GM18517 (cell line): ENCODE measurements around the gene KMT2B.

Experiments
- ATAC-seq: cut with Tn5 transposase; IDR thresholded peaks from one replicate; pipeline ENCODE4 v1.9.1; 2021; ENCODE audit warnings: mild to moderate bottlenecking, moderate library complexity; ENCODE audit not compliant: unreplicated experiment

Gene KMT2B

GRCh38 chr19:35727053-35727955 is 9.5 kb downstream of the KMT2B start:
- no peak for ATAC-seq

DNA sequence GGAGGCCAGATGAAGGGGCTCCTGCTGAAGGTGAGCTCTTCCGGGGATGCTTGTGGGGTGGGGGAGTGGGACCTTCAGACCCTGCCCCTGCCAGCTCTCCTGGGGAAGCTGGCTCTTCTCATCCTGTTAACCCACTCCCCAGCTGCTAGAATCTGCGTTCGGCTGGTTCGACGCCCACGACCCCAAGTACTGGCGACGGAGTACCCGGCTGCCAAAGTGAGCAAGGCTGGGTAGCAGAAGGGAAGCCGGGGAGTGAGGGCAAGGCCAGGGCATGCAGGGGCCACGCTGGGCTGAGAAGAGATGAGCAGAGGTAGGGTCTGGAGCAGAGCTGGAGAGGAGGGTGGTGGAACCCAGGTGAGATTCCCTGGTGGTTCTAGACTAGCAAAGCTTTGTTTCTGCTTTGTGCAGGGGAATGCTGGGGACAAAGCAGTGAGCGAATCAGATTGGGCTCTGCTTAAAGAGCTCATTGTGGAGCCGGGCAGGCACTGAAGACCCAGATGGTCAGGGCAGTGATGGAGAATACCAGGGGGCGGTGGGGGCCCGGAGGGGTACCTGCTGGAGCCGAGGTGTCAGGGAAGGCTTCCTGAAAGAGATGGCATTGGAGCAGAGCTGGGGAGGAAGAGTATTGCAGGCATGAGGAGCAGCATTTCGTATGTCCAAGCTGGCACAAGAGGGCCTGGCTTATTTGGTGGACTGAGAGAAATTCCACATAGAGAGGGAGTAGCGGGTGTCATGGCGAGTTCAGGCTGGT is 10.3 kb downstream of the KMT2B start:
- no peak for ATAC-seq

DNA sequence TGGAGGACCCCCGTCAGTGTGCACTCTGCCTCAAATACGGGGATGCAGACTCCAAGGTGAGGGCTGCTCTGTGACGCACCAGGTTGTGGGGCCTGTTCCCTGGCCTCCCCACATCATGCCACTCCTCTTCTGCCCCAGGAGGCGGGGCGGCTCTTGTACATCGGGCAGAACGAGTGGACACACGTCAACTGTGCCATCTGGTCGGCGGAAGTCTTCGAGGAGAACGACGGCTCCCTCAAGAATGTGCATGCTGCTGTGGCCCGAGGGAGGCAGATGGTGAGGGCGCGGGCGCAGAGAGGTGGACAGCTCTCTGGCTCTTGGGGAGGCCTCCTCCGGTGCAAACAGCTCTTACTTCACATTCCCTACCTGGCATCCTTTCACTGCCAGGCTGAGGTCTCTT is 11.2 kb downstream of the KMT2B start:
- no peak for ATAC-seq

DNA sequence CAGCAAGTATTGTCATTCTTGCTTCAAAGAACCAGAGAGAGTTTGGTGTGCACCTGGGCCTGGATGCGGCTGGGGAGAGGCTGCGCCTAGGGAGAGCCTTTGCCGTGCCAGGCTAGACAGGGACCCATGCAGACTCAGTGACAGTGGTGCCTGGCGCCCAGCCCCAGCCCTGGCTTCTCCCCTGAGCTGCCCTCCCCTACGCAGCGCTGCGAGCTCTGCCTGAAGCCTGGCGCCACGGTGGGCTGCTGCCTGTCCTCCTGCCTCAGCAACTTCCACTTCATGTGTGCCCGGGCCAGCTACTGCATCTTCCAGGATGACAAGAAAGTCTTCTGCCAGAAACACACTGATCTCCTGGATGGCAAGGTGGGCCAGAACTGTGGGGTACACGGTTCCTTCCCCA is 12.0 kb downstream of the KMT2B start:
- no peak for ATAC-seq

DNA sequence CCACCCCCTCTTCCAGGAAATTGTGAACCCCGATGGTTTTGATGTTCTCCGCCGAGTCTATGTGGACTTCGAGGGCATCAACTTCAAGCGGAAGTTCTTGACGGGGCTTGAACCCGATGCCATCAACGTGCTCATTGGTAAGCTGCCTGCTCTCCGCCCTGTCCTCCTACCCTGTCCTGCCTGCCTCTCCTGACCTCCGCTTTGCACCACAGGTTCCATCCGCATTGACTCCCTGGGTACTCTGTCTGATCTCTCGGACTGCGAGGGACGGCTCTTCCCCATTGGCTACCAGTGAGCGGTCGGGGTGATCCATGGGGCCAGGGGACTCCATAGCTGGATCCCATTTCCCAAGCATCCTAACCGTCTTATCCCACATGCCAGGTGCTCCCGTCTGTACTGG is 12.5 kb downstream of the KMT2B start:
- ATAC-seq: no peak

- no peak for ATAC-seq
These were observed 13.6 kb downstream of the KMT2B start for GRCh38 chr19:35731353-35731752.

GRCh38 chr19:35731779-35732405 is 14.1 kb downstream of the KMT2B start:
- ATAC-seq: no peak

DNA sequence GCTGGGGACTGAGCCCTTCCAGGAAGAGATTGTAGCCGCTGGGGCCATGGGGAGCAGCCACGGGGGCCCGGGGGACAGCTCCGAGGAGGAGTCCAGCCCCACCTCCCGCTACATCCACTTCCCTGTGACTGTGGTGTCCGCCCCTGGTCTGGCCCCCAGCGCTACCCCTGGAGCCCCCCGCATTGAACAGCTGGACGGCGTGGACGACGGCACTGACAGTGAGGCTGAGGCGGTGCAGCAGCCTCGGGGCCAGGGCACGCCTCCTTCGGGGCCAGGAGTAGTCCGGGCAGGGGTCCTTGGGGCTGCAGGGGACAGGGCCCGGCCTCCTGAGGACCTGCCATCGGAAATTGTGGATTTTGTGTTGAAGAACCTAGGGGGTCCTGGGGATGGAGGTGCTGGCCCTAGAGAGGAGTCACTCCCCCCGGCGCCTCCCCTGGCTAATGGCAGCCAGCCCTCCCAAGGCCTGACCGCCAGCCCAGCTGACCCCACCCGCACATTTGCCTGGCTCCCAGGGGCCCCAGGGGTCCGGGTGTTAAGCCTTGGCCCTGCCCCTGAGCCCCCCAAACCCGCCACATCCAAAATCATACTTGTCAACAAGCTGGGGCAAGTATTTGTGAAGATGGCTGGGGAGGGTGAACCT is 14.9 kb downstream of the KMT2B start:
- no peak for ATAC-seq

DNA sequence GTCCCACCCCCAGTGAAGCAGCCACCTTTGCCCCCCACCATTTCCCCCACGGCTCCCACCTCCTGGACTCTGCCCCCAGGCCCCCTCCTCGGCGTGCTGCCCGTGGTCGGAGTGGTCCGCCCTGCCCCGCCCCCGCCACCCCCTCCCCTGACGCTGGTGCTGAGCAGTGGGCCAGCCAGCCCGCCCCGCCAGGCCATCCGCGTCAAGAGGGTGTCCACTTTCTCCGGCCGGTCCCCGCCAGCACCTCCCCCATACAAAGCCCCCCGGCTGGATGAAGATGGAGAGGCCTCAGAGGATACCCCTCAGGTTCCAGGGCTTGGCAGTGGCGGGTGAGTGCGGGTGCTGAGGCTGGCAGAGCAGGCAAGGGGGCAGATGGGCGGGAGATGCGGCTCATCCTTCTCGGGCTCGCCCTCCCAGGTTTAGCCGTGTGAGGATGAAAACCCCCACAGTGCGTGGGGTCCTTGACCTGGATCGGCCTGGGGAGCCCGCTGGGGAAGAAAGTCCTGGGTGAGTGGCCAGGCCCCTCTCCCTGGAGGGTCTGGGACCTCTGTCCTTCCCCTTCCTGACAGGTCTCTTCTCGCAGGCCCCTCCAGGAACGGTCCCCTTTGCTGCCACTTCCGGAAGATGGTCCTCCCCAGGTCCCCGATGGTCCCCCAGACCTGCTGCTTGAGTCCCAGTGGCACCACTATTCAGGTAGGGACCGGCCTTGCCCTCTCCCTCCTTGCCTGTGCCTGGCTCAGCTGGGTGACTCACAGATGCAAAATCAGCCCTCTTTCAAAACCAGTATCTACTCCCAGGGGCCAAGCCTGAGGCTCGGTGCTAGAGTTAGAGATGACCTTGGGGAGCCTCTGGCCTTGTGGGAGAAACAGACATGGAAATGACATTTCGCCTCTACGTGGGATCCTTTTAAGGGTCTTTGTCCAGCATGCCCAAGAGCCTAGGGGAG is 15.7 kb downstream of the KMT2B start:
- ATAC-seq: no peak

GRCh38 chr19:35734273-35734672 is 16.5 kb downstream of the KMT2B start:
- ATAC-seq: no peak

GRCh38 chr19:35734889-35735288 is 17.1 kb downstream of the KMT2B start:
- ATAC-seq: no peak

GRCh38 chr19:35736913-35737886 is 19.4 kb downstream of the KMT2B start:
- ATAC-seq: no peak

DNA sequence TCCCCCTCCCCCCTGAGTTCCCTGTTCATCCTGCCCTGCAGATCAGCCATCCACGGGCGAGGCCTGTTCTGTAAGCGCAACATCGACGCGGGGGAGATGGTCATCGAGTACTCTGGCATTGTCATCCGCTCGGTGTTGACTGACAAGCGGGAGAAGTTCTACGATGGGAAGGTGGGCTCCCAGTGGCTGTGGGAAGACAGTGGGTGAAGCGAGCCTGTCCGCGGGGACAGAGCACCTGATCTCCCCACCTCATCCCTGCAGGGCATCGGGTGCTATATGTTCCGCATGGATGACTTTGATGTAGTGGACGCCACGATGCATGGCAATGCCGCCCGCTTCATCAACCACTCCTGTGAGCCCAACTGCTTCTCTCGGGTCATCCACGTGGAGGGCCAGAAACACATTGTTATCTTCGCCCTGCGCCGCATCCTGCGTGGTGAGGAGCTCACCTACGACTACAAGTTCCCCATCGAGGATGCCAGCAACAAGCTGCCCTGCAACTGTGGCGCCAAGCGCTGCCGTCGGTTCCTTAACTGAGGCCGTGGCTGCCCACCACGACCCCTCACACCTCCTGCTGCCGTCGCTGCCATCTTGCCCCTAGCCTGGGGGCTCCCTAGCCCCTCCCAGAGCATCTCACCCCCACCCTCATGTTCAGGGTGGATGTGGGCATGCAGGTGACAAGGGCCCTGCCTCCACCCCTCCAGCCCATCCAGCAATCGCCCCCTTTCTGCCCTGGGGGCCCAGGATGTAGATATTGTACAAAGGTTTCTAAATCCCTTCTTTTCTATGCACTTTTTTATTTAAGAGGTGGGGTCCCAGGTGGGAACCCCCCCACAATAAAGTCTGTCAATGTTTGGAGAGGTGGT is 20.5 kb downstream of the KMT2B start:
- ATAC-seq: no peak

DNA sequence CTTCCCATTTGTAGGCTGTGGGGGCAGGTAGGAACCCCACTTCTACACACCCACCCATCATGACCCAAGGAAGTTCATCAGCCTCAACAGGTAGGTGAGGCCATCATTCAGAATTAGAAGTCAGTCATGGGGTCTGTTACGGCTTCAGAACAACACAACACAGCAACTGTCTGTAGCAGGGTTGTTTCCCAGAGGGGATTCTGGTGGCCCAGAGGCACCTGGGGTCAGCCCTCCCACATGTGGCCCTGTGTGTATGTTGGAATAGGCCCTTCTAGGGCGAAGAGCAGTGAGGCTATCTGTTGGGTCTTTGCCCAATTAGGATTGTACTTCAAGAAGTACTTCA is 21.1 kb downstream of the KMT2B start:
- ATAC-seq: no peak

DNA sequence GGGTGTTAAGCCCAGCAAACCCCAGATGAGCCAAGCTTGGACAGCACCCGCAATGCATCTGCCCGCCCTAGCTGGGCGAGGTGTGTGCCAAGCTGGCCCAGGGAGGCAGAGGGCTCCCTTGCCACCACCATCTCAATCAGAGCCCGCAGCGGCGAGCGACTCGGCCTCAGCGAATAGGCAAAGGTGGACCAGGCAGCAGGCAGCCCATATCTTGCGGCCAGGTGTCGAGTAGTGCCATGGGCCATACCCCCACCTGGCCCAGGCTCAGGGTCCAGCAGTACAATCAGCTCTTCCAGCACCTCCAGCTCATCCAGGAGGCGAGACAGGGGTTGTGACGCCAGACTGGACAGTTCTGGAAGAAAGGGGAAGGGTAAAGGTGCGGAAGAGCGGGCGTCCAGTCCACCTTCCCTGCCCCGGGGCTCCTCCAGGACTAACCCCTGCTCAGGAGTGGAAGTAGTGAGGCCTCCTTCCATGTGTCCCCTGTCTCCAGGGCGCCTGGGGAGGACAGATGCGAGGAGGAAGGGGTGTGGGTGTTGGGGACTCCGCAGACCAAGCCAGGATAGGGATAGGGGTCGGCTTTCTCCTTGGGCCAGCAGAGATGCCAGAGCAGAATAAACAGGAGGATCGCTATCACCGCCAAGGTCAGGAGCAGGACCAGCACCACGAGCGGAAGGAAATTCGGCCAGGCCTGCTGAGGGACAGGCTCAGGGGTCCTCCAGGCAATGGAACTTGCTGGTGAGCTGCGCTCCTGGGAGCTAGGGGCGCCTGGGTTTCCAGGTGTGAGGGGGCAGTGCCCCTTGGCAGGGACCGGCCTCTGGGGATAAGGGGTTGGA is 21.7 kb downstream of the KMT2B start:
- ATAC-seq: no peak

- ATAC-seq: no peak
These were observed 22.3 kb downstream of the KMT2B start for GRCh38 chr19:35740108-35740422.

DNA sequence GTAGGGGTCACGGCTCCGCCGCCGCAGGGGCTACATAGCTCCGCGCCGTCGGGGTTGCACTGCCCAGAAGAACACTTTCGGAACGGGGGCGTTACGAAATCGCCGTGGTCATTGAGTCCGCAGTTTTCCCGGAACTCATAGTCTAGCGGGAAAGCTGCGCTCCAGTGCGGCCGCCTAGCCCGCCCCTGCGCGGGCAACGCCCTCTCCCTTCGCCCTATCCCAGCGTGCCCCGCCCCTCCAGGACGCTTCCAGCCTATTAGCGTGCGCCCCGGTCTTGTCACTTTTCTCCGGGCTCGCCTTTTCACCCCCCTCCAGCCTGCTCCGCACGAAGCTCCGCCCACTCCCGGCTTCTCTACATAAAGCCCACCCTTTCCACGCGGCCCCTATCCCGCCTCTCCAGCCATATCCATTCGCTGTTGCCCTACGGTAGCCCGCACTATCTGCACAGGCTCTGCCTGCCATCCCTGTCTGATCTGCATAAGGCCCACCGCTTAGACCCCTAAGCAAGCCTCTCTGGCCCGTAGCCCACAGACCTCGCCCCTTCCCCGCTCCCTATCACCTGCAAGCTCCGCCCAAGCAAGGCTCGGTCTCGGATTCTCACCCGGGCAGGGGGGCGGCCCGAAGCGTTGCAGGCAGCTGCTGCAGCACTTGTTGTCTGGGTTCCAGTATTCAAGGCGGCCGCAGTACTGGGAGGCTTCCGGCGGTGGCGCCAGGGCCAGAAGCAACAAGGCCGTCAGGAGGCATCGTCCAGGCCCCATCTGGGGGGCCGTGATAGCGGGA is 22.8 kb downstream of the KMT2B start:
- peak; percentile 46 for ATAC-seq
